PC-3 (cell line): ENCODE results near the gene SDK1. TPM values are rescaled to one million over a fixed set of nuclear protein-coding genes. Genes with fewer than 3 reads are reported as not detected.

Experiments
- ATAC-seq: fragments of 200-7000 bp; cut with Tn5 transposase; 2 replicates; pipeline ENCODE4 v1.9.1; 2020; ENCODE audit warnings: mild to moderate bottlenecking, moderate library complexity
- BruUV-seq: library from RNA; stranded (reverse); fragments of 400-500 nt; replicated peaks from 2 replicates; lab custom pipeline; 2021; lab: Mats Ljungman, UMichigan
- CTCF ChIA-PET: fragments of 300-600 bp; sonication (Branson Sonifier 250); formaldehyde crosslinking; loops from one replicate; lab custom pipeline; 2022; ENCODE audit warnings: antibody characterized with exemption; lab: Charles Lee
- POLR2A ChIA-PET: fragments of 300-600 bp; sonication (Branson Sonifier 250); formaldehyde crosslinking; loops from one replicate; lab custom pipeline; 2022; ENCODE audit warnings: antibody characterized with exemption; ENCODE audit not compliant: unreplicated experiment; lab: Charles Lee
- DNase-seq: peaks from one replicate; pipeline ENCODE4 v3.0.0-alpha.2; 2015
- H2AFZ ChIP-seq: fragments of 300-600 bp; sonication (generic); 2 replicates; pipeline ENCODE4 v1.6.0; 2016; ENCODE audit warnings: antibody characterized with exemption, low read length
- H3F3A ChIP-seq: fragments of 300-600 bp; sonication (generic); one replicate; pipeline ENCODE4 v1.6.0; 2017; ENCODE audit warnings: antibody characterized with exemption, low read length, control low read depth, mild to moderate bottlenecking; ENCODE audit not compliant: unreplicated experiment
- H3K27ac ChIP-seq: fragments of 300-600 bp; sonication (generic); 2 replicates; pipeline ENCODE4 v1.5.1; 2016; ENCODE audit warnings: mild to moderate bottlenecking, low read length
- H3K27me3 ChIP-seq: fragments of 300-600 bp; sonication (generic); 2 replicates; pipeline ENCODE4 v1.6.1; 2016; ENCODE audit warnings: low read length, mixed read lengths
- H3K36me3 ChIP-seq: fragments of 300-600 bp; sonication (generic); 2 replicates; pipeline ENCODE4 v1.6.1; 2016; ENCODE audit warnings: low read depth, mixed run types, low read length, mixed read lengths
- H3K4me1 ChIP-seq: fragments of 300-600 bp; sonication (generic); 2 replicates; pipeline ENCODE4 v1.5.1; 2016; ENCODE audit warnings: low read length; ENCODE audit not compliant: insufficient read depth
- H3K4me2 ChIP-seq: fragments of 300-600 bp; sonication (generic); 2 replicates; pipeline ENCODE4 v1.6.0; 2016; ENCODE audit warnings: low read length
- H3K4me3 ChIP-seq: fragments of 300-600 bp; sonication (generic); 2 replicates; pipeline ENCODE4 v1.5.1; 2016; ENCODE audit warnings: mild to moderate bottlenecking, low read length, mixed read lengths
- H3K79me2 ChIP-seq: fragments of 300-600 bp; sonication (generic); 2 replicates; pipeline ENCODE4 v1.6.1; 2017; ENCODE audit warnings: low read length, mixed read lengths
- H3K9ac ChIP-seq: fragments of 300-600 bp; sonication (generic); 2 replicates; pipeline ENCODE4 v1.6.0; 2016; ENCODE audit warnings: mild to moderate bottlenecking, low read length
- H3K9me2 ChIP-seq: fragments of 300-600 bp; sonication (generic); replicated peaks from 2 replicates; pipeline ENCODE4 v1.6.1; 2016; ENCODE audit warnings: mixed run types, low read length, mixed read lengths
- H3K9me3 ChIP-seq: fragments of 300-600 bp; sonication (generic); 2 replicates; pipeline ENCODE4 v1.6.1; 2016; ENCODE audit warnings: low read length, mixed read lengths
- H4K20me1 ChIP-seq: fragments of 300-600 bp; sonication (generic); 2 replicates; pipeline ENCODE4 v1.6.1; 2016; ENCODE audit warnings: low read length, mixed read lengths
- CTCF ChIP-seq: fragments of 300-600 bp; sonication (generic); conservative IDR thresholded peaks from 2 replicates; pipeline ENCODE4 v1.5.1; 2017; ENCODE audit warnings: antibody characterized with exemption, low read depth, mild to moderate bottlenecking, low read length
- EZH2 ChIP-seq: fragments of 300-600 bp; sonication (generic); IDR thresholded peaks from one replicate; pipeline ENCODE4 v1.6.1; 2017; ENCODE audit warnings: antibody characterized with exemption, mild to moderate bottlenecking, low read length; ENCODE audit not compliant: unreplicated experiment
- EZH2phosphoT487 ChIP-seq: fragments of 300-600 bp; sonication (generic); IDR thresholded peaks from 2 replicates; pipeline ENCODE4 v1.6.1; 2018; ENCODE audit warnings: mild to moderate bottlenecking, antibody characterized with exemption, low read length, borderline replicate concordance
- intact Hi-C: fragments of 100-400 bp; cut with micrococcal nuclease; formaldehyde crosslinking; loops from 2 replicates; pipeline ENCODE4 v1.9.0; 2023
- total RNA-seq: library from RNA; depleted of rRNA; stranded (reverse); fragments of >200 nt; gene quantifications from 2 replicates; pipeline ENCODE4 v1.2.3, GENCODE V29; 2014

SDK1 gene
- total RNA-seq, 1 experiment from 2014 or later, result 2.8 TPM

DNA sequence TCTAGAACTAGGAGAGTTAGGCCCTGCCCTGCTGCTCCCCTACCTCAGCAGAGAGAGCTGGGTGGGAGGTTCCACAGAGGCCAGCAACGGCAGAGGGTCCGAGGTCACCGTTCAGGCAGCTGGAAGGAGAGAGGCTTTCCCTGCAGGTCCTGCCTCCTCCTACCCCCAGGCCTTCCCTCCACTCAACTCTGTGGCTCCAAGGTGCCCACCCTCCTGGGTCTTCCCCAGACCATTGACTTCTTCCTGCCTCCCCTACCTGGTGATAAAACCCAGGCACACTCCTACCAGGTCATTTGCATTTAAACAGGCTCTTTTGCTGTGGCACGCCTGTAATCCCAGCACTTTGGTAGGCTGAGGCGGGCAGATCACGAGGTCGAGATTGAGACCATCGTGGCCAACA, 865.8 kb downstream of the SDK1 start:
- no peak overlapping the region for H3K27ac ChIP-seq
- no peak overlapping the region for H2AFZ ChIP-seq
- H3K4me3 ChIP-seq, result no peak overlapping the region
- H4K20me1 ChIP-seq, result no peaks in the 10 kb centered on the region
- 0 out of 2 replicates have a peak, but pooled peaks cover 3% of the 10 kb centered on the region for H3K4me1 ChIP-seq
- CTCF ChIA-PET, result no interaction called here
- no peak for TF ChIP-seq EZH2
- TF ChIP-seq CTCF, result no peak
- TF ChIP-seq EZH2phosphoT487, result no peak
- H3K4me2 ChIP-seq, result no peak overlapping the region
- no TSS peak for BruUV-seq
- H3K27me3 ChIP-seq, result no peaks in the 10 kb centered on the region
- no peaks in the 10 kb centered on the region for H3K9me3 ChIP-seq
- POLR2A ChIA-PET, result no interaction called here
- no peak overlapping the region for H3K9ac ChIP-seq
- H3F3A ChIP-seq, result no peaks in the 10 kb centered on the region
- intact Hi-C loops, result no loop called here
- H3K36me3 ChIP-seq, result no peaks in the 10 kb centered on the region
- ATAC-seq, result no peak
- no peaks in the 10 kb centered on the region for H3K9me2 ChIP-seq
- no peaks in the 10 kb centered on the region for H3K79me2 ChIP-seq
- no peak for DNase-seq

DNA sequence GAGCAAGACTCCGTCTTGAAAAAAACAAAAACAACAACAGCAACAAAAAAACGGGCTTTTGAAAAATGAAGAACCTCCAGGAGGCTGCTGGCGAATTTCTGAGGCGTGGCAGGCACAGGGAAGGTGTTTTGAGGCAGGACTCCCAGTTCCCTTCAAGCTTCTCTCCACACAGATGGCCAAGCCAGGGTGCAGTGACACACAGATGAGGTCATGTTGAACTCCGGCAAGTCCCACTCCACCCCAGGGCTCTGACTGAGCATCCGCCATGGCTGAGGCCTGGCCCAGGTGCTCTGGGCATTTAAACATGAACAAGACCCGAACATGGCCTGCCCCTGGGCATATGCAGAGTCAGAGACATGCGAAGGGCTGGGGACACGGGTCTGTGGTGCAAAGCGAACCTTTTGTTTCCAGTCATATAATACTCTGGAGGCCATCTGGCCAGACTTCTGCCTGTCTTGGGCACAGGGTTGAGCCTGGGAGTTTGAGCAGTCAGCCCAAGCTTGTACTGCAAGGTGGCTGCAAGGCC, 866.4 kb downstream of the SDK1 start:
- Histone ChIP-seq H3K27me3 (no peaks in the 10 kb centered on the region), H3K36me3 (no peaks in the 10 kb centered on the region), H3K9me2 (no peaks in the 10 kb centered on the region), H3K27ac (no peak overlapping the region), H2AFZ (no peak overlapping the region), H3K9me3 (no peaks in the 10 kb centered on the region), H3K9ac (no peak overlapping the region), H3F3A (no peaks in the 10 kb centered on the region), H3K4me3 (no peak overlapping the region), H3K4me2 (no peak overlapping the region), H3K4me1 (0 out of 2 replicates have a peak, but pooled peaks cover 3% of the 10 kb centered on the region), H4K20me1 (no peaks in the 10 kb centered on the region), H3K79me2 (no peaks in the 10 kb centered on the region)
- intact Hi-C loops, result no loop called here
- no peak for TF ChIP-seq CTCF
- TF ChIP-seq EZH2phosphoT487, result no peak
- no peak for TF ChIP-seq EZH2
- ATAC-seq (no peak), DNase-seq (no peak)
- ChIA-PET CTCF (no interaction called here), POLR2A (no interaction called here)
- BruUV-seq, result no TSS peak

DNA sequence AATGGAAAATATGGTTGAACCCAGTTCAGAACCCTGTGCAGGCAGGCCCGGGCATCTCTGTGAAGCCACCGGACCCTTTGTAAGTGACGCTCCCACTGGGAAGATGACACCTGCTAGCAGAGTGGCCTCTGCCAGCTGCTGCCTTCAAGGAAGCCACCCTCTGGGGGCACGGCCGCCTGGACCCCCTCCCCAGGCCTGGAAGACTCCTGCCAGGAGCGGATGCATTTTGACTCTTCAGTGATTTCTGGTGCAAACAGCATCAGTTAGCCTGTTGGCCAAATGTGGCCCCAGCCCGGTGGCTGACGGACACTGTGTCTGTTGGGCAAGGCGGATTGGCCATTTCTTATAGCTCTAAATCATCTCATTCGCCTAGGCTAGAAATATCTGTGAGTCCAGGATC, 867.0 kb downstream of the SDK1 start:
- no peaks in the 10 kb centered on the region for H4K20me1 ChIP-seq
- TF ChIP-seq CTCF (no peak), EZH2phosphoT487 (no peak), EZH2 (no peak)
- intact Hi-C loops, result no loop called here
- no peaks in the 10 kb centered on the region for H3K27me3 ChIP-seq
- no peaks in the 10 kb centered on the region for H3K79me2 ChIP-seq
- POLR2A ChIA-PET, result no interaction called here
- CTCF ChIA-PET, result no interaction called here
- DNase-seq (no peak), ATAC-seq (no peak)
- no TSS peak for BruUV-seq
- H3K9me3 ChIP-seq, result no peaks in the 10 kb centered on the region
- H3K27ac ChIP-seq, result no peak overlapping the region
- H3K4me1 ChIP-seq, result 0 out of 2 replicates have a peak, but pooled peaks cover 3% of the 10 kb centered on the region
- no peaks in the 10 kb centered on the region for H3K9me2 ChIP-seq
- no peak overlapping the region for H3K4me2 ChIP-seq
- H3K4me3 ChIP-seq, result no peak overlapping the region
- no peak overlapping the region for H2AFZ ChIP-seq
- no peak overlapping the region for H3K9ac ChIP-seq
- H3K36me3 ChIP-seq, result no peaks in the 10 kb centered on the region
- H3F3A ChIP-seq, result no peaks in the 10 kb centered on the region
